ENCODE results near the gene DOCK3. TPM values are rescaled to one million over a fixed set of nuclear protein-coding genes. Genes with fewer than 3 reads are reported as not detected.
"Not testable (repeated sequence)": the region's sequence is repeated elsewhere in the genome, so short reads cannot be mapped to it uniquely, and the experiment has no call there.

Gene DOCK3
- total RNA-seq, 1 experiment from 2014 or later = 8.3 TPM

GRCh38 chr3:51094838-51095237, 420.1 kb downstream of the DOCK3 start:
- H3K4me3 Mint-ChIP-seq, H3K9me3 Mint-ChIP-seq: not testable (repeated sequence)
- peaks cover 32 to 34% of the 10 kb centered on the region in 2 experiments for H3K4me1 Mint-ChIP-seq

More at GRCh38 chr3:51094838-51095237, 420.1 kb downstream of the DOCK3 start:
- H3T11ph ChIP-seq (ENCODE audit: low read length); H4K8ac ChIP-seq (replicated peaks; ENCODE audit: insufficient read length, low read depth, low read length); H2AFZ ChIP-seq (ENCODE audit: low read length); H2BK5ac ChIP-seq (ENCODE audit: insufficient read length, low read length); H3K18ac ChIP-seq (ENCODE audit: insufficient read length, low read depth, low read length); H2BK20ac ChIP-seq (ENCODE audit: low read depth, low read length, poor library complexity, severe bottlenecking); H3K4me1 ChIP-seq (ENCODE audit: insufficient read depth, low read length); H3K9ac ChIP-seq (ENCODE audit: extremely low read depth, insufficient read length, low read length); H3K9me3 ChIP-seq (ENCODE audit: control insufficient read depth, low read depth, low read length); H3K27ac ChIP-seq (ENCODE audit: insufficient read length, low read depth, low read length); H2BK120ac ChIP-seq (ENCODE audit: low read depth, low read length, poor library complexity, severe bottlenecking); H3K56ac ChIP-seq (ENCODE audit: insufficient read length, low read depth, low read length); H3K14ac ChIP-seq (ENCODE audit: insufficient read depth, low read length); H3K4ac ChIP-seq (ENCODE audit: low read depth, low read length); H4K5ac ChIP-seq (ENCODE audit: insufficient read length, low read depth, low read length); H3K79me2 ChIP-seq (ENCODE audit: insufficient read depth, low read length); H3K79me1 ChIP-seq (ENCODE audit: insufficient read depth, low read depth, low read length, poor library complexity, severe bottlenecking); H2BK15ac ChIP-seq (ENCODE audit: low read depth, low read length); H3K27ac Mint-ChIP-seq; H2AK5ac ChIP-seq (ENCODE audit: insufficient read length, low read length); H3K4me2 ChIP-seq (ENCODE audit: insufficient read depth, insufficient read length, low read length); H4K20me1 ChIP-seq (ENCODE audit: control insufficient read depth, insufficient read depth, insufficient read length); H2BK12ac ChIP-seq (ENCODE audit: insufficient read length, low read depth, low read length); H3K27me3 ChIP-seq (ENCODE audit: insufficient read depth, low read length); H3K23me2 ChIP-seq (ENCODE audit: insufficient read length, low read depth, low read length, poor library complexity, severe bottlenecking); H3K27me3 Mint-ChIP-seq (ENCODE audit: low read depth); H4K91ac ChIP-seq (ENCODE audit: insufficient read length, low read depth, low read length); H3K23ac ChIP-seq (ENCODE audit: insufficient read length, low read depth, low read length); DNase-seq: not testable (repeated sequence)
- WGBS (ENCODE audit: extremely low coverage, insufficient read length, low lambda C conversion rate) = no CpG with 5 or more reads among the region's 1 CpG
- H3K36me3 Mint-ChIP-seq (ENCODE audit: insufficient read depth in 1 of 3, low read depth in 3 of 3) = peaks cover 10 to 24% (median 10%) of the 10 kb centered on the region in 3 experiments

All from H9 (cell line).